Measurements from ENCODE around the gene KIAA1549. TPM values are rescaled to one million over a fixed set of nuclear protein-coding genes. Genes with fewer than 3 reads are reported as not detected.

Gene KIAA1549
- total RNA-seq, 4 donors from 2014 or later: 0.11 to 2.1 (median 0.28) TPM

DNA sequence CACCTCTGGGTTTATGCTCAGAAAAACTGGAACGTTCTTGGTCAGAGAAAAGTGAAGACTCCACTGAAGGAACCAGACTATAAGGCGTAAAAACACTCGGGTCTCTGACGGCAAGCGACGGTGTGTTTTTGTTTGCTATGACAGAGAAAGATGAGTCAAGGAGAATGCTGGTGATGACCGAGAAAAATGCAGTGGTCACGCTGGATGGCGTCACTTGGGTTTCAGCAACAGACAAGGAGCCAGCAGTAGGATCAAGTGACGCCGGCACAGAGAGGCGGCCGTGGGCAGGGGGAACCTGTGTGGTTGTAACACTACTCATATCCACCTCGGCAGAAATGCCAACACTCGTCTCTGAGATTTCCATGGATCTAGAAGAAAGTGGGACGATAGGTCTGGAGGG is 63.4 kb downstream of the KIAA1549 start:
- intact Hi-C loops (cut with DNase I): no loop called here
- 87 to 89% methylated on average over 16 of the region's 16 CpGs for WGBS, 2 donors

DNA sequence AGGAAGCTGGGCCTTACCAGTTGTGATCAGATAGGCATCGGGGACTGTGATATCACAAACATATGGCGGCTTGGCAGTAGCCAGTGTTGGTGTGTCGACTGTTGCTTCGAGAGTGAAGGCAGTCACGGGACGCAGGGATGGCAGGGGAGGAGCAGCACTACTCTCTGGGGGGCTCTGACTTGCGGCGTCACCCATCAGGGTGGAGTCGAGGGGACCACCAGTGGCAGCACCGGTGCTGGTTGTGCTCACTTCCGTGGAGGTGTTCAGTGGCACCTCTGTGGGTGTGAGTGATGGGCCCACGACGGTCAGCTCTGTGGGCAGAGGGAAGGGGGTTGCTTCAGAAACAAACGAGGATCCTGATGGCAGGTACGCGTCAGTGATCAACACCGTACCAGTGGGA is 64.5 kb downstream of the KIAA1549 start:
- DNase-seq: no peak
- Histone ChIP-seq H3K27me3 (no peaks in the 10 kb centered on the region), H3K4me3 (no peak overlapping the region), H3K27ac (no peak overlapping the region), H3K36me3 (no peaks in the 10 kb centered on the region), H3K9me3 (no peaks in the 10 kb centered on the region), H3K4me1 (no peaks in the 10 kb centered on the region)
- TF ChIP-seq POLR2A (IDR thresholded peaks at IDR 0.05): no peak
- TF ChIP-seq, protein P1, sequence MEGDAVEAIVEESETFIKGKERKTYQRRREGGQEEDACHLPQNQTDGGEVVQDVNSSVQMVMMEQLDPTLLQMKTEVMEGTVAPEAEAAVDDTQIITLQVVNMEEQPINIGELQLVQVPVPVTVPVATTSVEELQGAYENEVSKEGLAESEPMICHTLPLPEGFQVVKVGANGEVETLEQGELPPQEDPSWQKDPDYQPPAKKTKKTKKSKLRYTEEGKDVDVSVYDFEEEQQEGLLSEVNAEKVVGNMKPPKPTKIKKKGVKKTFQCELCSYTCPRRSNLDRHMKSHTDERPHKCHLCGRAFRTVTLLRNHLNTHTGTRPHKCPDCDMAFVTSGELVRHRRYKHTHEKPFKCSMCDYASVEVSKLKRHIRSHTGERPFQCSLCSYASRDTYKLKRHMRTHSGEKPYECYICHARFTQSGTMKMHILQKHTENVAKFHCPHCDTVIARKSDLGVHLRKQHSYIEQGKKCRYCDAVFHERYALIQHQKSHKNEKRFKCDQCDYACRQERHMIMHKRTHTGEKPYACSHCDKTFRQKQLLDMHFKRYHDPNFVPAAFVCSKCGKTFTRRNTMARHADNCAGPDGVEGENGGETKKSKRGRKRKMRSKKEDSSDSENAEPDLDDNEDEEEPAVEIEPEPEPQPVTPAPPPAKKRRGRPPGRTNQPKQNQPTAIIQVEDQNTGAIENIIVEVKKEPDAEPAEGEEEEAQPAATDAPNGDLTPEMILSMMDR (IDR thresholded peaks at IDR 0.05): no peak
- WGBS, 2 donors: 87 to 89% methylated on average over 9 to 14 of the region's 17 CpGs
- intact Hi-C loops (cut with DNase I): no loop called here

More for the DNA sequence above, 63.4 kb downstream of the KIAA1549 start:
- DNase-seq: no peak
- no peaks in the 10 kb centered on the region for H3K4me1 ChIP-seq
- H3K27ac ChIP-seq: no peak overlapping the region
- no peaks in the 10 kb centered on the region for H3K36me3 ChIP-seq
- H3K27me3 ChIP-seq: no peaks in the 10 kb centered on the region
- no peak overlapping the region for H3K4me3 ChIP-seq
- no peak for TF ChIP-seq POLR2A (IDR thresholded peaks at IDR 0.05)
- TF ChIP-seq, protein P1 (IDR thresholded peaks at IDR 0.05): no peak
- no peaks in the 10 kb centered on the region for H3K9me3 ChIP-seq

GRCh38 chr7:138916275-138916674 is 64.9 kb downstream of the KIAA1549 start:
- H3K27me3 ChIP-seq: no peaks in the 10 kb centered on the region
- H3K9me3 ChIP-seq: no peaks in the 10 kb centered on the region
- DNase-seq: no peak
- no peak overlapping the region for H3K27ac ChIP-seq
- intact Hi-C loops (cut with DNase I): no loop called here
- H3K4me1 ChIP-seq: no peaks in the 10 kb centered on the region
- no peak for TF ChIP-seq POLR2A (IDR thresholded peaks at IDR 0.05)
- TF ChIP-seq, protein P1 (IDR thresholded peaks at IDR 0.05): no peak
- 88 to 92% methylated on average over 6 of the region's 6 CpGs for WGBS, 2 donors
- no peak overlapping the region for H3K4me3 ChIP-seq
- no peaks in the 10 kb centered on the region for H3K36me3 ChIP-seq

GRCh38 chr7:138913783-138914182 is 67.4 kb downstream of the KIAA1549 start:
- Histone ChIP-seq H3K27me3 (no peaks in the 10 kb centered on the region), H3K9me3 (no peaks in the 10 kb centered on the region), H3K36me3 (no peaks in the 10 kb centered on the region), H3K27ac (no peak overlapping the region), H3K4me3 (no peak overlapping the region), H3K4me1 (no peaks in the 10 kb centered on the region)
- WGBS, 2 donors: 61 to 75% methylated on average over 2 of the region's 2 CpGs
- DNase-seq: no peak
- no peak for TF ChIP-seq POLR2A (IDR thresholded peaks at IDR 0.05)
- TF ChIP-seq, protein P1 (IDR thresholded peaks at IDR 0.05): no peak
- intact Hi-C loops (cut with DNase I): no loop called here

GRCh38 chr7:138911007-138911406 is 70.2 kb downstream of the KIAA1549 start:
- TF ChIP-seq, protein P1 (IDR thresholded peaks at IDR 0.05): no peak
- TF ChIP-seq POLR2A (IDR thresholded peaks at IDR 0.05): no peak
- intact Hi-C loops (cut with DNase I): no loop called here
- Histone ChIP-seq H3K27me3 (no peaks in the 10 kb centered on the region), H3K27ac (no peak overlapping the region), H3K36me3 (no peaks in the 10 kb centered on the region), H3K9me3 (no peaks in the 10 kb centered on the region), H3K4me1 (no peaks in the 10 kb centered on the region), H3K4me3 (no peak overlapping the region)
- DNase-seq: no peak
- WGBS, 2 donors: 56 to 72% methylated on average over 6 of the region's 6 CpGs
